Thymus (tissue), 11 donors: Measurements from ENCODE around the gene GP5. TPM values are rescaled to one million over a fixed set of nuclear protein-coding genes. Genes with fewer than 3 reads are reported as not detected.

Experiments used
- DNase-seq, 9 donors: peaks; one replicate each; pipeline ENCODE4 v3.0.0-alpha.2; 2013; ENCODE audit warnings: low spot score in 9 of 9, low read depth in 6 of 9, missing footprints in 1 of 9
- H3K27ac ChIP-seq, 2 donors: one replicate each; pipeline ENCODE4 v1.5.1; 2013; ENCODE audit warnings: control low read depth in 1 of 2, low read depth in 1 of 2, low read length in 1 of 2, mild to moderate bottlenecking in 1 of 2, moderate library complexity in 1 of 2
- H3K27me3 ChIP-seq, 2 donors: one replicate each; pipeline ENCODE4 v1.5.1; 2013; ENCODE audit warnings: low read length in 1 of 2; ENCODE audit not compliant: control insufficient read depth in 2 of 2, insufficient read depth in 1 of 2
- H3K36me3 ChIP-seq, 2 donors: one replicate each; pipeline ENCODE4 v1.5.1; 2013; ENCODE audit warnings: low read length in 1 of 2, mild to moderate bottlenecking in 1 of 2, moderate library complexity in 1 of 2; ENCODE audit not compliant: control insufficient read depth in 2 of 2, insufficient read depth in 2 of 2
- H3K4me1 ChIP-seq, 2 donors: one replicate each; pipeline ENCODE4 v1.5.1; 2013; ENCODE audit warnings: low read length in 2 of 2; ENCODE audit not compliant: control insufficient read depth in 2 of 2, insufficient read depth in 2 of 2
- H3K4me3 ChIP-seq, 2 donors: one replicate each; pipeline ENCODE4 v1.5.1; 2013; ENCODE audit warnings: low read length in 2 of 2, control low read depth in 1 of 2, mild to moderate bottlenecking in 1 of 2
- H3K9me3 ChIP-seq, 2 donors: one replicate each; pipeline ENCODE4 v1.5.1; 2013; ENCODE audit warnings: low read length in 1 of 2, mild to moderate bottlenecking in 1 of 2; ENCODE audit not compliant: control insufficient read depth in 2 of 2, insufficient read depth in 1 of 2
- WGBS: extraction: QIAGEN DNeasy Blood & Tissue Kit; methylation state at CpG from one replicate; pipeline ENCODE4 v1.1.7; 2013; 5-methylcytosine and 5-hydroxymethylcytosine counted together
- polyA plus RNA-seq: library from polyadenylated mRNA; stranded (reverse); fragments of 200-250 nt; gene quantifications from one replicate; pipeline ENCODE4 v1.2.3, GENCODE V29; 2013
- total RNA-seq: library from RNA; stranded (reverse); fragments of 120-200 nt; gene quantifications from one replicate; pipeline ENCODE4 v1.2.4, GENCODE V29; 2013
- donor health status: healthy.

GP5 gene
- total and polyA plus RNA-seq, 2 donors = 0.14 to 0.64 TPM

GRCh38 chr3:194384156-194384555 lies 14.9 kb downstream of the GP5 start:
- Histone ChIP-seq H3K27ac (no peak overlapping the region), H3K4me1 (no peaks in the 10 kb centered on the region), H3K36me3 (no peaks in the 10 kb centered on the region), H3K9me3 (peaks cover 0 to 6% of the 10 kb centered on the region in 2 donors), H3K27me3 (peaks cover 0 to 32% of the 10 kb centered on the region in 2 donors), H3K4me3 (no peak overlapping the region)
- 76% methylated on average over 6 of the region's 6 CpGs for WGBS
- DNase-seq = no peak

GRCh38 chr3:194383276-194383940 lies 15.7 kb downstream of the GP5 start:
- Histone ChIP-seq H3K4me1 (no peaks in the 10 kb centered on the region), H3K27ac (no peak overlapping the region), H3K4me3 (no peak overlapping the region), H3K36me3 (no peaks in the 10 kb centered on the region), H3K9me3 (peaks cover 0 to 3% of the 10 kb centered on the region in 2 donors), H3K27me3 (peaks cover 0 to 37% of the 10 kb centered on the region in 2 donors)
- no peak for DNase-seq
- 93% methylated on average over 14 of the region's 14 CpGs for WGBS

- H3K4me1 ChIP-seq = no peaks in the 10 kb centered on the region
- H3K27me3 ChIP-seq = peaks cover 0 to 39% of the 10 kb centered on the region in 2 donors
- no peaks in the 10 kb centered on the region for H3K36me3 ChIP-seq
- no peaks in the 10 kb centered on the region for H3K9me3 ChIP-seq
- no peak overlapping the region for H3K27ac ChIP-seq
- WGBS = 74% methylated on average over 9 of the region's 9 CpGs
- no peak overlapping the region for H3K4me3 ChIP-seq
- DNase-seq = no peak
Observed at GRCh38 chr3:194382892-194383223, 16.2 kb downstream of the GP5 start.

GRCh38 chr3:194382196-194382891 lies 16.7 kb downstream of the GP5 start:
- no peaks in the 10 kb centered on the region for H3K36me3 ChIP-seq
- DNase-seq = no peak
- no peak overlapping the region for H3K4me3 ChIP-seq
- H3K9me3 ChIP-seq = no peaks in the 10 kb centered on the region
- no peak overlapping the region for H3K27ac ChIP-seq
- no peaks in the 10 kb centered on the region for H3K4me1 ChIP-seq
- 88% methylated on average over 20 of the region's 20 CpGs for WGBS
- H3K27me3 ChIP-seq = peaks cover 0 to 40% of the 10 kb centered on the region in 2 donors

- Histone ChIP-seq H3K27me3 (peaks cover 0 to 45% of the 10 kb centered on the region in 2 donors), H3K9me3 (no peaks in the 10 kb centered on the region), H3K4me3 (no peak overlapping the region), H3K27ac (no peak overlapping the region), H3K4me1 (no peaks in the 10 kb centered on the region), H3K36me3 (no peaks in the 10 kb centered on the region)
- no peak for DNase-seq
- 85% methylated on average over 17 of the region's 17 CpGs for WGBS
Observed at GRCh38 chr3:194381460-194381875, 17.6 kb downstream of the GP5 start.

- H3K27me3 ChIP-seq = peaks cover 0 to 52% of the 10 kb centered on the region in 2 donors
- 93% methylated on average over 7 of the region's 7 CpGs for WGBS
Observed at GRCh38 chr3:194380326-194380725, 18.7 kb downstream of the GP5 start.

GRCh38 chr3:194379651-194380050 lies 19.4 kb downstream of the GP5 start:
- Histone ChIP-seq H3K36me3 (no peaks in the 10 kb centered on the region), H3K27ac (no peak overlapping the region), H3K4me1 (no peaks in the 10 kb centered on the region), H3K27me3 (peaks cover 0 to 54% of the 10 kb centered on the region in 2 donors), H3K4me3 (no peak overlapping the region), H3K9me3 (no peaks in the 10 kb centered on the region)
- no peak for DNase-seq
- 90% methylated on average over 9 of the region's 9 CpGs for WGBS

More at GRCh38 chr3:194380326-194380725, 18.7 kb downstream of the GP5 start:
- H3K4me3 ChIP-seq = no peak overlapping the region
- H3K9me3 ChIP-seq = no peaks in the 10 kb centered on the region
- no peak overlapping the region for H3K27ac ChIP-seq
- H3K36me3 ChIP-seq = no peaks in the 10 kb centered on the region
- no peak for DNase-seq
- H3K4me1 ChIP-seq = no peaks in the 10 kb centered on the region

- 92% methylated on average over 6 of the region's 6 CpGs for WGBS
- Histone ChIP-seq H3K9me3 (no peaks in the 10 kb centered on the region), H3K4me1 (no peaks in the 10 kb centered on the region), H3K36me3 (no peaks in the 10 kb centered on the region), H3K4me3 (no peak overlapping the region), H3K27me3 (peaks cover 0 to 51% of the 10 kb centered on the region in 2 donors), H3K27ac (no peak overlapping the region)
- no peak for DNase-seq
Observed at GRCh38 chr3:194379231-194379630, 19.8 kb downstream of the GP5 start.

- no peak for DNase-seq
- WGBS = 98% methylated on average over 1 of the region's 1 CpG
- Histone ChIP-seq H3K36me3 (no peaks in the 10 kb centered on the region), H3K4me1 (no peaks in the 10 kb centered on the region), H3K4me3 (no peak overlapping the region), H3K27ac (no peak overlapping the region), H3K9me3 (no peaks in the 10 kb centered on the region), H3K27me3 (peaks cover 0 to 48% of the 10 kb centered on the region in 2 donors)
Observed at GRCh38 chr3:194377708-194378107, 21.4 kb downstream of the GP5 start.
